H9 (cell line): Measurements from ENCODE around the gene NSUN5. TPM values are rescaled to one million over a fixed set of nuclear protein-coding genes. Genes with fewer than 3 reads are reported as not detected.

ENCODE experiments used
- total RNA-seq: library from RNA; stranded (reverse); gene quantifications from 2 replicates; pipeline ENCODE4 v1.2.1, GENCODE V29; 2021

NSUN5 gene
- total RNA-seq, 1 experiment from 2014 or later = 64.2 TPM

Other genes with a start within 250 kb of the NSUN5 start
- gene SPDYE9, start 222.8 kb downstream of the NSUN5 start, total RNA-seq = not detected in 2 replicates
- gene TRIM50, start 19.3 kb upstream of the NSUN5 start, total RNA-seq = not detected in 2 replicates
- not detected in 2 replicates for gene FKBP6, start 19.3 kb upstream of the NSUN5 start, total RNA-seq
- 1.9 and 2.1 TPM in 2 replicates for gene FZD9, start 125.0 kb upstream of the NSUN5 start, total RNA-seq
- gene BAZ1B, start 213.5 kb upstream of the NSUN5 start, total RNA-seq = 95.7 and 96.4 TPM in 2 replicates
- gene BCL7B, start 248.9 kb upstream of the NSUN5 start, total RNA-seq = 46.4 and 48.9 TPM in 2 replicates